Right hindlimb (tissue), 1 donor: Measurements from ENCODE around the gene LRRC23.
"Not testable (repeated sequence)": the region's sequence is repeated elsewhere in the genome, so short reads cannot be mapped to it uniquely, and the experiment has no call there.

Experiments
- DNase-seq: peaks from one replicate; pipeline ENCODE4 v3.0.0-alpha.2; 2018

LRRC23 gene

GRCh38 chr12:6903722-6904121, 900 bp upstream of the LRRC23 start:
- no peak for DNase-seq

GRCh38 chr12:6905414-6906040, 905 bp downstream of the LRRC23 start:
- no peak for DNase-seq

GRCh38 chr12:6908141-6908540, 3.5 kb downstream of the LRRC23 start:
- not testable (repeated sequence) for DNase-seq

GRCh38 chr12:6909421-6910145, 5.0 kb downstream of the LRRC23 start:
- no peak for DNase-seq

GRCh38 chr12:6912164-6912935, 7.7 kb downstream of the LRRC23 start:
- DNase-seq, result no peak

GRCh38 chr12:6914246-6914946, 9.8 kb downstream of the LRRC23 start, which contains the start of gene ENO2:
ENO2 (plus strand) TSS chr12:6914580; CDS start chr12:6915833, 1,253 bp downstream.
- DNase-seq, result peak; percentile 82

GRCh38 chr12:6914947-6915788, 10.5 kb downstream of the LRRC23 start:
- DNase-seq, result no peak

- DNase-seq, result no peak
Measured at GRCh38 chr12:6915789-6916285, 11.2 kb downstream of the LRRC23 start.

- DNase-seq, result no peak
Measured at GRCh38 chr12:6916426-6917200, 12.0 kb downstream of the LRRC23 start.

- no peak for DNase-seq
Measured at GRCh38 chr12:6917491-6918231, 13.0 kb downstream of the LRRC23 start.

GRCh38 chr12:6919588-6919987, 15.0 kb downstream of the LRRC23 start:
- DNase-seq, result no peak

- no peak for DNase-seq
Measured at GRCh38 chr12:6921539-6921938, 16.9 kb downstream of the LRRC23 start.

GRCh38 chr12:6921996-6922946, 17.6 kb downstream of the LRRC23 start:
- no peak for DNase-seq

GRCh38 chr12:6923003-6923732, 18.5 kb downstream of the LRRC23 start:
- DNase-seq, result no peak

- no peak for DNase-seq
Measured at GRCh38 chr12:6923851-6924250, 19.2 kb downstream of the LRRC23 start.

- peak; percentile 56 for DNase-seq
Measured at GRCh38 chr12:6925239-6925539, 20.6 kb downstream of the LRRC23 start.

- peak; percentile 87 for DNase-seq
Measured at GRCh38 chr12:6925540-6926279, 21.1 kb downstream of the LRRC23 start.
